ENCODE measurements around the gene FOXN3.

DNA sequence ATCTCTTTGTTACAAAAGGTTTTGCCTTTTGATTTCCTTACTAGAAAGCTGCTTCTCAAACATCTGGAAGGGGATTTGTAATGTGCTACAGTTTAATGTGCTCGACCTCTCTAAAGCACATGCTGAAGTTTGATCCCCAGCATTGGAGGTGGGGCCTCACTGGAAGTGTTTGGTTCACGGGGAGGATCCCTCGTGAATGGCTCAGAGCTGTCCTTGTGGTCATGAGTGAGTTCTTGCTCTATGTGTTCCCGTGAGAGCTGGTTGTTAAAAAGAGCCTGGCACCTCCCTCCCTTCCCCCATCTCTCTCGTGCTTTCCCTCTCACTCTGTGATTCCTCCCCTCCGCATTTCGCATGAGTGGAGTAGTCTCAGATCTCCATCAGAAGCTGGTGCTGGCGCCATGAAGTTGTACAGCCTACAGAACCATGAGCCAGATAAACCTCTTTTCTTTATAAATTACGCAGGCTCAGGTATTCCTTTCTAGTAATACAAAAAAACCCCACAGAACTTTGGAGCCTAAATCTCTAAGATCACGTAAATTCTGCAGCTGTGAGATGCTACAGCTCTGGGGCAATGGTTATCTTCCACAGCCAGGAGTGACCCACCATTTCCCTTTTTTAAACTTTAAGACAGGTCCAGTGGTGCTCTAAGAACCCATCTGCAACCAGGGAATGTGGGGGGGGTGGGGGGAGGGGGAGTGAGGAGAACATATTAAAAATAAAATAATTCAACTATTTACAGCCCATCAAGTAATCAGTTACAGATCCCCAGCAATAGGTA, 214.4 kb downstream of the FOXN3 start:
- TF ChIP-seq ZNF274 (IDR thresholded peaks at IDR 0.05; ENCODE audit: low read depth, low read length) = no peak
- no peak for TF ChIP-seq YY1 (IDR thresholded peaks at IDR 0.05; ENCODE audit: insufficient read depth, insufficient read length)
- TF ChIP-seq SUZ12 (IDR thresholded peaks at IDR 0.05; ENCODE audit: extremely low read depth, insufficient read depth, insufficient read length) = no peak

Data from NT2/D1 (cell line).